K562 (cell line): ENCODE data around the gene MFSD6L.

ENCODE experiments used
- CBX8 ChIP-seq: fragments of 200-600 bp; sonication (generic); IDR thresholded peaks from 2 replicates; pipeline ENCODE4 v1.6.1; 2012; ENCODE audit warnings: borderline replicate concordance, mixed run types, low read depth, mild to moderate bottlenecking, moderate library complexity, mixed read lengths, low read length, control low read depth, inconsistent platforms; ENCODE audit not compliant: poor library complexity, severe bottlenecking; ENCODE audit errors: extremely low read depth
- CTCF ChIP-seq, 3 experiments: IDR thresholded peaks in 2 of 3; conservative IDR thresholded peaks in 1 of 3; 2 replicates each; pipeline ENCODE4 v1.5.1; 2011 to 2012; ENCODE audit warnings: low read length in 3 of 3, mild to moderate bottlenecking in 3 of 3, control low read depth in 2 of 3, improper control_type of control experiment in 1 of 3, inconsistent platforms in 1 of 3, low read depth in 1 of 3, mixed read lengths in 1 of 3, moderate library complexity in 1 of 3; ENCODE audit not compliant: insufficient read depth in 2 of 3
- ETV5 ChIP-seq: sonication (generic); formaldehyde crosslinking; IDR thresholded peaks from 2 replicates; pipeline ENCODE4 v1.4.0; 2020; ENCODE audit warnings: low read depth, mild to moderate bottlenecking, missing genetic modification reagents
- FOXK2 ChIP-seq, 2 experiments: fragments of 450-650 bp; IDR thresholded peaks in 1 of 2; conservative IDR thresholded peaks in 1 of 2; 2 replicates each; pipeline ENCODE4 v1.6.1; 2016; ENCODE audit warnings: low read depth in 2 of 2, mild to moderate bottlenecking in 1 of 2
- POLR2A ChIP-seq: fragments of 450-650 bp; conservative IDR thresholded peaks from 2 replicates; pipeline ENCODE4 v1.6.1; 2016
- POLR2AphosphoS5 ChIP-seq: IDR thresholded peaks from 2 replicates; pipeline ENCODE4 v1.6.1; 2011; ENCODE audit warnings: mild to moderate bottlenecking, low read depth, low read length, moderate library complexity; ENCODE audit not compliant: control insufficient read depth, insufficient read depth
- SETDB1 ChIP-seq: IDR thresholded peaks from one replicate; pipeline ENCODE4 v1.6.1; 2012; ENCODE audit warnings: low read length, control low read depth, inconsistent platforms
- SOX6 ChIP-seq: fragments of 450-650 bp; IDR thresholded peaks from 2 replicates; pipeline ENCODE4 v1.6.1; 2014; ENCODE audit warnings: mild to moderate bottlenecking
- SP1 ChIP-seq: sonication (generic); formaldehyde crosslinking; IDR thresholded peaks from 2 replicates; pipeline ENCODE4 v1.8.1; 2022; ENCODE audit warnings: mild to moderate bottlenecking, missing genetic modification reagents
- TBP ChIP-seq: optimal IDR thresholded peaks from 2 replicates; pipeline ENCODE3; 2011; ENCODE audit warnings: low read depth, low read length, improper control_type of control experiment
- ZC3H11A ChIP-seq: IDR thresholded peaks from 2 replicates; pipeline ENCODE4 v1.6.1; 2012; ENCODE audit warnings: low read depth, low read length, improper control_type of control experiment
- TF ChIP-seq, protein P1 (sequence below), 2 experiments: IDR thresholded peaks; 2 replicates each; pipeline ENCODE4 v1.6.1; 2011; ENCODE audit warnings: borderline replicate concordance in 1 of 2, control low read depth in 1 of 2, low read depth in 1 of 2, low read length in 1 of 2, mild to moderate bottlenecking in 1 of 2, mixed read lengths in 1 of 2, moderate library complexity in 1 of 2; ENCODE audit not compliant: insufficient read depth in 1 of 2, insufficient read length in 1 of 2, poor library complexity in 1 of 2, severe bottlenecking in 1 of 2; ENCODE audit errors: extremely low read depth in 1 of 2

DNA sequence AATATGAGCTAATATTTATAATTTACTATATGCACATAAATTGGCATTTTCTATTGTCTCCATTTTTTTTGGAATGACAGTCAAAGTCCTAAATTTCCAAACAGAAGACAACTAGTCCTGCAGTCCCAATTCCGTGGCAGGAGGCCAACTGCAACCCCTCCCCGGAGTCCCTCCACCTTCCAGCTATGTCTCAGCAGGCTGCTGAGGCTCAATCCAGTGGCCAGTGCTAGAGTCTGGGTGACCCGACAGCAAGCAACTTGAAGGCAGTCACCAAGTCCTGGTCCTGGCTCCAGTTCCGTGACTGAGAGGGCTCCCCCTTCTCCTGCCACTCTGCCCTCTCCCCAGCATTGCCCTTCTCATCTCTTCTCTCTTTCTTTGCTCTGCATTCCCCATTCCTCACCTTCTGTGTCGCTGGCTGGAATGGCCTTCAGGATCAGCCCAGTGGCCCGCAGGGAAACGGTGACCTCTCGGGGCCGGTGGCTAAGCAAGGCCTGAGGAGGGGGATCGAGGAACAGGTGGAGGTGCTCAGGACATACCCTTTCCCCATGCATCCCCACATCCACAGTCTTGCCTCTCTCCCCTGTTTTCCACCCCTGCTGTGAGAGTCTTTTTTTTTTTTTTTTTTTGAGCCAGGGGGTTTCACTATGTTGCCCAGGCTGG is 22.4 kb upstream of the MFSD6L start:
- no peak for TF ChIP-seq CTCF (IDR thresholded peaks at IDR 0.05 in 2 of 3, conservative IDR thresholded peaks at IDR 0.05 in 1 of 3; ENCODE audit: insufficient read depth in 2 of 3, low read depth in 1 of 3, low read length in 3 of 3)
- no peak for TF ChIP-seq SOX6
- TF ChIP-seq, protein P1, sequence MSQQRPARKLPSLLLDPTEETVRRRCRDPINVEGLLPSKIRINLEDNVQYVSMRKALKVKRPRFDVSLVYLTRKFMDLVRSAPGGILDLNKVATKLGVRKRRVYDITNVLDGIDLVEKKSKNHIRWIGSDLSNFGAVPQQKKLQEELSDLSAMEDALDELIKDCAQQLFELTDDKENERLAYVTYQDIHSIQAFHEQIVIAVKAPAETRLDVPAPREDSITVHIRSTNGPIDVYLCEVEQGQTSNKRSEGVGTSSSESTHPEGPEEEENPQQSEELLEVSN (IDR thresholded peaks at IDR 0.05; ENCODE audit: borderline replicate concordance in 1 of 2, extremely low read depth in 1 of 2, insufficient read depth in 1 of 2, insufficient read length in 1 of 2, low read depth in 1 of 2, low read length in 1 of 2, poor library complexity in 1 of 2, severe bottlenecking in 1 of 2): no peak
- no peak for TF ChIP-seq POLR2AphosphoS5
- no peak for TF ChIP-seq FOXK2 (conservative IDR thresholded peaks at IDR 0.05 in 1 of 2, IDR thresholded peaks at IDR 0.05 in 1 of 2; ENCODE audit: low read depth in 2 of 2)
- no peak for TF ChIP-seq CBX8
- no peak for TF ChIP-seq POLR2A
- no peak for TF ChIP-seq ZC3H11A
- TF ChIP-seq SETDB1: no peak
- no peak for TF ChIP-seq SP1 (CRISPR knock-in tag)
- no peak for TF ChIP-seq TBP
- no peak for TF ChIP-seq ETV5
